ENCODE measurements around the gene MPIG6B.

The MPIG6B gene

GRCh38 chr6:31737991-31738979 is 15.1 kb downstream of the MPIG6B start:
- peak overlapping the region; percentile 11 for H3K4me3 ChIP-seq (ENCODE audit: low read depth, low read length)
- no peak for TF ChIP-seq CTCF (IDR thresholded peaks at IDR 0.05; ENCODE audit: borderline replicate concordance, insufficient read depth, low read depth, low read length)

- H3K4me3 ChIP-seq (ENCODE audit: low read depth, low read length) = peak within 1 kb of the TSS; percentile 68
- no peak for TF ChIP-seq CTCF (IDR thresholded peaks at IDR 0.05; ENCODE audit: borderline replicate concordance, insufficient read depth, low read depth, low read length)
These were observed 16.6 kb downstream of the MPIG6B start, which contains the start of gene MSH5 for GRCh38 chr6:31739639-31740396. MSH5 (plus strand) TSS chr6:31740005; CDS start chr6:31740467, 462 bp downstream.

GRCh38 chr6:31740397-31741223 is 17.4 kb downstream of the MPIG6B start:
- TF ChIP-seq CTCF (IDR thresholded peaks at IDR 0.05; ENCODE audit: borderline replicate concordance, insufficient read depth, low read depth, low read length) = no peak
- peak overlapping the region; percentile 68 for H3K4me3 ChIP-seq (ENCODE audit: low read depth, low read length)

GRCh38 chr6:31741815-31742214 is 18.6 kb downstream of the MPIG6B start:
- no peak for TF ChIP-seq CTCF (IDR thresholded peaks at IDR 0.05; ENCODE audit: borderline replicate concordance, insufficient read depth, low read depth, low read length)
- H3K4me3 ChIP-seq (ENCODE audit: low read depth, low read length) = no peak overlapping the region

GRCh38 chr6:31742894-31743293 is 19.7 kb downstream of the MPIG6B start:
- H3K4me3 ChIP-seq (ENCODE audit: low read depth, low read length) = no peak overlapping the region
- no peak for TF ChIP-seq CTCF (IDR thresholded peaks at IDR 0.05; ENCODE audit: borderline replicate concordance, insufficient read depth, low read depth, low read length)

- no peak for TF ChIP-seq CTCF (IDR thresholded peaks at IDR 0.05; ENCODE audit: borderline replicate concordance, insufficient read depth, low read depth, low read length)
These were observed 21.2 kb downstream of the MPIG6B start for GRCh38 chr6:31744422-31744821.

More at GRCh38 chr6:31744422-31744821, 21.2 kb downstream of the MPIG6B start:
- H3K4me3 ChIP-seq (ENCODE audit: low read depth, low read length) = no peak overlapping the region

Data from GM12875 (cell line).